Endometrial microvascular endothelial cells (primary cell): ENCODE data around the gene PPY. TPM values are rescaled to one million over a fixed set of nuclear protein-coding genes. Genes with fewer than 3 reads are reported as not detected.
"Not testable (repeated sequence)": the region's sequence is repeated elsewhere in the genome, so short reads cannot be mapped to it uniquely, and the experiment has no call there.

Source experiments
- in situ Hi-C: cut with HindIII; loops from 2 replicates; pipeline ENCODE4 v1.10.0; 2017; ENCODE audit warnings: low sequenced_read_pairs, low pct_unique_long_range_greater_than_20kb; ENCODE audit errors: inconsistent ontology term
- total RNA-seq: library from RNA; depleted of rRNA; stranded (reverse); fragments of >200 nt; gene quantifications from one replicate; pipeline ENCODE4 v1.2.3, GENCODE V29; 2015; ENCODE audit errors: inconsistent ontology term

PPY gene
- total RNA-seq, 1 donor from 2014 or later = not detected

GRCh38 chr17:43938838-43939182 lies 3.5 kb downstream of the PPY start:
- in situ Hi-C loops = no loop called here

- in situ Hi-C loops = no loop called here
Observed at GRCh38 chr17:43936434-43936833, 5.8 kb downstream of the PPY start.

GRCh38 chr17:43935926-43936261 lies 6.4 kb downstream of the PPY start:
- in situ Hi-C loops = no loop called here

- in situ Hi-C loops = no loop called here
Observed at GRCh38 chr17:43935204-43935925, 6.9 kb downstream of the PPY start.

GRCh38 chr17:43932923-43933322 lies 9.4 kb downstream of the PPY start:
- in situ Hi-C loops = no loop called here

- in situ Hi-C loops = no loop called here
Observed at GRCh38 chr17:43932357-43932756, 9.9 kb downstream of the PPY start.

GRCh38 chr17:43931062-43931571 lies 11.2 kb downstream of the PPY start:
- in situ Hi-C loops = no loop called here

- in situ Hi-C loops = no loop called here
Observed at GRCh38 chr17:43928609-43929008, 13.7 kb downstream of the PPY start.

- in situ Hi-C loops = not testable (repeated sequence)
Observed at GRCh38 chr17:43927929-43928328, 14.3 kb downstream of the PPY start.

GRCh38 chr17:43927060-43927864 lies 15.0 kb downstream of the PPY start:
- in situ Hi-C loops = no loop called here

GRCh38 chr17:43924558-43924957 lies 17.7 kb downstream of the PPY start:
- in situ Hi-C loops = no loop called here

GRCh38 chr17:43920500-43921095 lies 21.7 kb downstream of the PPY start:
- in situ Hi-C loops = no loop called here

GRCh38 chr17:43918026-43918389 lies 24.3 kb downstream of the PPY start:
- in situ Hi-C loops = no loop called here

- in situ Hi-C loops = no loop called here
Observed at GRCh38 chr17:43917348-43918025, 24.8 kb downstream of the PPY start.

GRCh38 chr17:43917016-43917347 lies 25.3 kb downstream of the PPY start:
- in situ Hi-C loops = no loop called here

- in situ Hi-C loops = no loop called here
Observed at GRCh38 chr17:43916385-43916784, 25.9 kb downstream of the PPY start.

- in situ Hi-C loops = no loop called here
Observed at GRCh38 chr17:43915559-43915958, 26.7 kb downstream of the PPY start.

- in situ Hi-C loops = no loop called here
Observed at GRCh38 chr17:43914451-43914850, 27.8 kb downstream of the PPY start.

GRCh38 chr17:43913584-43913983 lies 28.7 kb downstream of the PPY start:
- in situ Hi-C loops = no loop called here
